NCI-H2196 treated with DMSO at 0.1 percent for 48 hours (cell line): ENCODE results near the gene CRTC1.

Experiments
- DNase-seq: peaks from one replicate; lab custom pipeline; 2025; ENCODE audit not compliant: unreplicated experiment; lab: John Stamatoyannopoulos, UW

The CRTC1 gene

DNA sequence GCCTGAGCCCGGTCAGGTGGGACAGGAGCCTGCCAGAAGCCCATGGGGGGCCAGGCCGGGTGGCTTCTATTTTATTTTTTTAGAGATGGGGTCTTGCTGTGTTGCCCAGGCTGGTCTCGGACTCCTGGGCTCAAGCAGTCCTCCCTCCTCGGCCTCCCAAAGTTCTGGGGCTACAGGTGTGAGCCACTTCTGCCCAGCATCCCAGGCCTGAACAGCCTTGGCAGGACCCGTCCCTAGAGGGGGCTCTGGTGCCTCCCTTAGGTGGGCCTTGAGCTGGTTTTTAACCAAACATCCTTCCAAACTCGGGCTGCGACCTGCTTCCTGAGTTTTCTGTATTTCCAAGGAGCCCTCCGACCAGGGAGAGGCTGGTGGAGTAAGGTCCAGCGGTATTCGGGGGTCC lies 97.2 kb downstream of the CRTC1 start:
- no peak for DNase-seq

DNA sequence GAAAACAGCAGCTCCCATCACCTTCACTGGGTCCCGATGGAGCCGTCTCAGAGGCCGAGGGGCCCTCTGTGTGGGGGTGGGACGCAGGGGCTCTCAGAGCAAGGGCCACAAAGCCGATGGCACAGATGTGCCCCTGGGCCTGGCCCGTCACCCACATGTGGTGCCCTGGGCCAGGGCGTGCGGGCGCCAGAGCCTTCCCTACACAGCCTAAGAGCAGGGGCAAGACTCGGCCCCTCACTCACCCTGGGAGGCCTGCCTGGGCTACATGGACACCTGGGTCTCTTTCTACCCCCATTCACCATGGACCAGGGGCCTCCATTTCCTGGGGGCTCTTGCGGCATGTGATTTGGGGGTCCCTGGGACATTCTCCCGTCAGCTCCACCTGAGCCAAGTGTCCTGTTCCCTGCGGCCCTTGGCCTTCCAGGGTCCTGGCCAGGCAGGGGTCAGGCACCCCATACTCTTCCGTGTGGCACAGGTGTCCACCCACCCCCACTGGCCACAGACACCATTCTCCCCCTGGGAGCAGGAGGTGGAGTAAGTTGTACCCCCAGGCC lies 97.6 kb downstream of the CRTC1 start:
- DNase-seq, result no peak

DNA sequence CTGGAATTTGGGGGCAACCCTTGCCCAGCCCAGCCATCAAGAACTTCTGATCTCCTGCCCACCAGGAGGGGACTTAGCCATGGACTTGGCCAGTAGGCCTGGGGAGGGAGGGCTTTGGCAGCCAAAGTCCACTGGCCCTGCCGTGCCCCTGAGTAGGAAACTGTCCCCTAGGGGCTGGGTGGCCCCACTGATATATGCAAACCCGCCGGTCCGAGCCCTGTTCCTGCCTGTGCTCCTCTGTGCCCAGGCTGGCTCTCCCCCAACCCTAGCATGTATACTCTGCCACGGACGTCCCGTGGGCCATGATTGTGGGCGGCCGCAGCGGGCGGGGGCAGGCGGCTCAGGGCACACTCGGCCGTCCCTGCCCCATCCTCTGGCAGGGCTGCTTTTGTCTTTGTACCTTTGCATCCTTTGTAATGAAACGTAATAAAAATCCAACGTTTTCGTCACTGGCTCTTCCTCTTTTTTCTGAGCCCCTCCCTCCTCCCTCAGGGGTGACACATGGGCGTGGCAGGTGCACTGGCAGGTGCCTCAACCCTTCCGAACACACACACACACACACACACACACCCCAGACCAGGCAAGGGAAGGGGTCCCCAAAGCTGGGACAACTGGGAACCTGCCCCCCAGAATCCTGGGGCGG lies 98.5 kb downstream of the CRTC1 start:
- DNase-seq, result no peak

- DNase-seq, result no peak
Measured at GRCh38 chr19:18782559-18783225, 99.2 kb downstream of the CRTC1 start.

DNA sequence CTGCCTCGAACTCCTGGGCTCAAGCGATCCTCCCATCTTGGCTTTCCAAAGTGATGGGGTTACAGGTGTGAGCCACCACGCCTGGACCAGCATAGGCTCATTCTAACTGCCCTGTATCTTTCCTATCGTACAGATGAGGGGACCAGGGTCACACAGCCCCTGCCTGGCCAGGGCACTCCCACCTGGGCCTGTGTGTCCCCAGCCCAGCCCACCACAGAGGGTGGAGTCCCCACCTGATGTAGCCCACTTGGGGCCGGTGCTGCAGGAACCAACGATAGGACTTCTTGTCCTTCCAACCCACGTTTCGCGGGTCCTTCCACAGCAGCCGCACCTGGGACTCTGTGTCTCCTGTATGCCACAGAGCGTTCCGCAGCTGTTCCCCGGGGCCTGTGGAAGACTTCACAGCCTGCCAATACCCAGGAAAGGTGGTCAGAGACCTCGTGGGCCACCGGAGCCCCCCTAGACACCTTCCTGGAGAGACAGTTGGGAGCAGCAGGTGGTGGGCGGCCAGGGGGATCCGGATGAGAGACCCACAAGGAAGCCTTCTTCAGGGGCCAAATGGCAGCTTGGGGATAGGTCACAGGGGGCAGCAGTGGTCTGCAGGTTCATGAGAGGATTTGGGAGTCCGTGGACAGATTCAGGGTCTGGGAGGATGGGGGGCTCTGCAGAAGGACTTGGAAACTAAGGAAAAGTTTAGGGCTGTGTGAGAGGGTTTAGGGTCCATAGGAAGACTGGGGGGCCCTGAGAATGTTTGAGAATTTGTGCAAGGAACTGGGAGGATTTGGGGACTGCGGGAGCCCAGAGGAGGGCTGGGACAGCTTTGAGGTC lies 100.7 kb downstream of the CRTC1 start:
- DNase-seq, result no peak

DNA sequence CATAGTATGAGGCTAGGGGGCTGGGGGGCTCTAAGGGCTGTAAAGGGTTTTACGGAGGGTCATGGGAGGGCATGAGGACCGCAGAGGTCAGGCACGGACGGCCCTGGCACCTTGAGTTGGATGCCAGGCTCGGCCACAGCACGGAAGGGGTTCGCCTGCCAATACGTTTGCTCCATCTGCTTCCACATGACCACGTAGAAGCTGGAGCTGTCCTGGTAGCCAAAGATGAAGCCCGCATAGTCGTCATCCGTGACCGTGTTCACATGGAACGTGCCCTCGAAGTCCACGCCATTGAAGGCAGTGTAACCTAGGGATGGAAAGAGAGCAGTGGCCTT lies 101.3 kb downstream of the CRTC1 start:
- no peak for DNase-seq

DNA sequence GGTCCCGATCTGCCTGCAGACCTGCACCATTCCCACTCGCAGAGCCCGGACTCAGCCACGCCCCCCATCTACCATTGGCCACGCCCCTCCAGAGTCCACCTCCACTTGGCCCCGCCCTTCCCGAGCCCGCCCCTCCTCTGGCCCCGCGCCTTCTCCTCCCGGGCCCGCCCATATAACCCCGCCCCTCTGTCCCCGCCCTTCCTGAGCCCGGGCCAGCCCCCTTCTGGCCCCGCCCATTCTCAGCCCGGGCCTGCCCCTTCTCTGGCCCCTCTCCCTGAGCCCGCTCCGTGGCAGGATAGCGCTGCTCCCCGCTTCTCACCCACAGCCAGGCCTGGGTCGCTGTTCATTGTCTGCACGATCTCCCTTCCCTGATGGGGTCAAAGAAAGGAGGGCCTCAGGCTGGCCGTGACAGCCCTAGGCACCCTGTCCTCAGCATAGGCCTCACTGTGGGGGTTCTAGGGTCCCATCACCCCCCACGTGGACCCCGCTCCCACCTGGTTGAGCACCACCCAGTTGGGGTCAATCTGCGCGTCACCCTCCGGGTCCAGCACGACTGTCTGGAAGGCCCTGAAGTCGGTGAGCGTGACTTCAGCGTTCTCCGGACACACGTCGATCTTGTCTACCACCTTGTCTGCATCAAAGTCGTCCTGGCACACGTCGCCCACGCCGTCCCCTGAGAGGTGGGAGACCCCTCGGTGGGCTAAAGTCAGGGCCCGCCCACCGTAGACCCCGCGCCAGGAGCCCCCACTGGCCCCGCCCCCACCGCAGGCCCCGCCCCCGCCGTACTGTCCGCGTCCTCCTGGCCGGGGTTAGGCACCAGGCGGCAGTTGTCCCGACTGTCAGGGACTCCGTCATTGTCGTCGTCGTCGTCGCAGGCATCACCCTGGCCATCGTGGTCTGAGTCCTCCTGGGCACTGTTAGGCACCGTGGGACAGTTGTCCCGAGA lies 102.0 kb downstream of the CRTC1 start:
- DNase-seq, result peak; percentile 52

GRCh38 chr19:18788529-18789421 lies 105.3 kb downstream of the CRTC1 start:
- DNase-seq, result no peak

GRCh38 chr19:18789422-18789869 lies 106.0 kb downstream of the CRTC1 start:
- DNase-seq, result no peak

GRCh38 chr19:18789883-18790565 lies 106.5 kb downstream of the CRTC1 start:
- DNase-seq, result peak; percentile 38

DNA sequence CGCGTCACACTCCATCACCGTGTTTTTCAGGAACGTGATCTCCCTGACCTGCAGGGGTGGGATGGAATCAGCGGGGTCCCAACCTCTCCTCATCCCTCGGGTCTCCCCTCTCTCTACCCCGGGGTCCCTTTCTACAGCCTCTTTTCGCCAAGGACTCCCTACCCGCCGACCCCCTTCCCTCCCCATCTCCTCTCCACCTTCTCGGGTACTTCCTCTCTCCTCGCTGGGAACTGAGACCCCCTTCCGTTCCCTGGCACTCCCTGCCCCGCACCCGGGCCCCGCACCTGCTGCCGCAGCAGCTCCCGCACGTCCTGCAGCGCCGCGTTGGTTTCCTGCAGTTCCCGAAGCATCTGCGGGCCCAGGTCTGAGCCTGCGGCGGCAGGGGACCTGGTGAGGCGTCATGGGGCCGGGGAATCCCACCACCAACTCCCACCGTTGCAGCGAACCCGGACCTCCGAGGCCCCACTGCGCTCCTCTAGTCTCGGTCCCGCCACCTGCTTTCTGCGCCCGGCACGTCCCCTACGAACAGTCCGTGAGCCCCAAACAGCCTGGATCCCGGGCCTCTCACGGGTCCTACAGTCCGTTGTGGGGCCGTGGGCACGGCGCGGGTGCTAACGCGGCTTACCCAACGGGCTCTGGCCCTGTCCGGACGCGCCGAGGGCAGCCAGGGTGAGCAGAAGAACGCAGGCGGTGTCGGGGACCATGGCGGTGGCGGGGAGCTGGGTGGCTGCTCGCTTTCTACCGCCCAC lies 107.3 kb downstream of the CRTC1 start, which contains the start of gene COMP:
TSS of gene COMP (minus strand) at position 740 of the 749 bp plus-strand sequence. CDS start at position 704, 36 bp downstream.
- no peak for DNase-seq

DNA sequence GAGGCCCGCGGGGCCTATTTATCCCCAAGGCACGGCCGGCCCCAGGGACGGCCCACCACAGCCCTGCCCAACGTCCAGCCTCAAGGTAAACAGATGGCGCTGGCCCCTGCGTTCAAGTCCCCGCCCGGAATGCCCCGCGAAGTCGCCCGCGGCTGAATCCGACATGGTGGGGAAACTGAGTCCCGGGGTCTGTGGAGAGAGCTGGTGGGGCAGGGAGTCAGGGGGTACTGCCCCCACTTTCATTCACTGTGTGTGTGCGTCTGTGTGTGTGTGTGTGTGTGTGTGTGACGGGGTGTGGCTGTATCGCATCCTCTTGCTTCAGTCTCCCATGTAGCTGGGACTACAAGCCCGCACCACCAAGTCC lies 107.8 kb downstream of the CRTC1 start:
- no peak for DNase-seq

DNA sequence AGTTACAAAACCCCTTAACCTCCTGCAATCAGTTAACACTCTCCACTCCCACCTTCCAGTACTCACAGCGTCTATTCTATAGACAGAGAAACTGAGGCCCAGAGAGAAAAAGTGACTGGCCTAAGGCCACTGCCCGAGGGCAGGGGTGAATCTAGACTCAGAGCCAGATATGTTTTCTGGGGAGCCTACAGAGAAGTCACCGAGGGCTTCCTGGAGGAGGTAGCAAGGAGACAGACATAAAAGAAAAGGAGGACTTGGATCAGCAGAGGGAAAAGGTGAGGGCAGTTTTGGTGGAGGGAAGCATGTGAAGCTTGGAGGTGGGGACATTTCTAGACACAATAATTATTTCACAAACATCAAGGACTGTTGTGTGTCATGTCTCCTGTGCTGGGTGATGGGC lies 109.2 kb downstream of the CRTC1 start:
- no peak for DNase-seq

- no peak for DNase-seq
Measured at GRCh38 chr19:18793144-18794028, 109.9 kb downstream of the CRTC1 start.

DNA sequence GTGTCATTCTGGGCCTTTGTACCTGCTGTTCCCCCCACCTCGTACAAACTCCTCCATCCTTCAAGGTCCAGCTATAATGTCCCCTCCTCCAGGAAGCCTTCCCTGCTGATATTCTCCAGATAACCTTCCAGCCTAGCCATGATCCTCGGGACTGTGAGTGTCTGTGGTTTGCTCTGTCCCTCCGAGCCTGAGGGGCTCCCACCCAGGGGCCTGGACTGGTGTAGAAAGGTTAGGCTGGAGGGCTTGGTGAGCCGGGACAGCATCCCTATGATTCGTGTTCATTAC lies 110.5 kb downstream of the CRTC1 start:
- DNase-seq, result no peak

DNA sequence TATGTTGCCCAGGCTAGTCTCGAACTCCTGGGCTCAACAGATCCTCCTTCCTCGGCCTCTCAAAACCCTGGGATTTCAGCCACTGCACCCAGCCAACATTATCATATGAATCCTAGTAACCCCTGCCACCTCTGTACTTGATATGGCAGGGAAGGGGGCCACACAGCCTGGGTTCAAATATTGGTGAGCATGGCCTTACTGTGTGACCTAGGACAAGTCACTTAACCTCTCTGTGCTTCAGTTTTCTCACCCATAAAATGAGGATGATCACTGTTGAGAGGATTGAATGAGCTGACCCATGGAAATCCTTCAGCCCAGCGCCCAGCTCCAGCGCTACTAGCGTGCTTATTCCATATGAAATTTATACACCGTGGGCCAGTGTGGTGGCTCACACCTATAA lies 111.2 kb downstream of the CRTC1 start:
- no peak for DNase-seq

- DNase-seq, result no peak
Measured at GRCh38 chr19:18795540-18795939, 112.1 kb downstream of the CRTC1 start.

DNA sequence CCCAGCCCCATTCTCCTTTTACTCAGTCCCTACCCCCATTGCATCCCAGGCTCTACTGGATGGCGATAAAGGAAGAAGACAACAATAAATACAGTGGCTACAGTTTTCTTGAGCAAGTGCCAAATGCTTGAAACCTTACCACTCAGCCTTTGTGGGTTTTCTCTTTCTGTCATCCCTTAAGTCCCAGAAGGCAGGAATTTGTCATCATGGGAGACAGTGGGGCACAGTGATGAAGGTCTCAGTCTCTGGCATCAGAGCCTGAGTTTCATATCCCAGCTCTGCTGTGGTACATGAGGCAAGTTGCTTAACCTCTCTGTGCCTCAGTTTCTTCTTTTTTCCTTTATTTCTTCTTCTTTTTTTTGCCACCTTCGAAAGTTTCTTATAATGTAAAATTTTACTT lies 112.8 kb downstream of the CRTC1 start:
- no peak for DNase-seq
